GM23338 (cell line): Measurements from ENCODE around the gene NDUFB8. TPM values are rescaled to one million over a fixed set of nuclear protein-coding genes. Genes with fewer than 3 reads are reported as not detected.

Source experiments
- ATAC-seq: fragments of 200-7000 bp; cut with Tn5 transposase; 3 replicates; pipeline ENCODE4 v1.9.1; 2020
- DNase-seq: peaks from one replicate; pipeline ENCODE4 v3.0.0-alpha.2; 2015; ENCODE audit warnings: low spot score
- H2AFZ ChIP-seq: fragments of 200-600 bp; sonication (generic); 2 replicates; pipeline ENCODE4 v1.8.0; 2016; ENCODE audit warnings: antibody characterized with exemption, mild to moderate bottlenecking, moderate library complexity
- H3F3A ChIP-seq: fragments of 200-600 bp; sonication (generic); replicated peaks from 2 replicates; pipeline ENCODE4 v1.8.0; 2017; ENCODE audit warnings: antibody characterized with exemption, mixed run types, low read depth
- H3K27ac ChIP-seq: fragments of 200-600 bp; sonication (generic); 2 replicates; pipeline ENCODE4 v1.6.1; 2016; ENCODE audit warnings: low read depth
- H3K27me3 ChIP-seq: fragments of 200-600 bp; sonication (generic); 2 replicates; pipeline ENCODE4 v1.8.0; 2016; ENCODE audit warnings: mild to moderate bottlenecking, mixed run types, moderate library complexity; ENCODE audit not compliant: insufficient read depth
- H3K36me3 ChIP-seq: fragments of 200-600 bp; sonication (generic); 2 replicates; pipeline ENCODE4 v1.8.0; 2016; ENCODE audit warnings: mild to moderate bottlenecking; ENCODE audit not compliant: insufficient read depth
- H3K4me1 ChIP-seq: fragments of 200-600 bp; sonication (generic); 2 replicates; pipeline ENCODE4 v1.8.0; 2016; ENCODE audit warnings: mild to moderate bottlenecking, moderate library complexity; ENCODE audit not compliant: insufficient read depth
- H3K4me2 ChIP-seq: fragments of 200-600 bp; sonication (generic); 2 replicates; pipeline ENCODE4 v1.7.1; 2017; ENCODE audit warnings: mixed run types
- H3K4me3 ChIP-seq: fragments of 200-600 bp; sonication (generic); 2 replicates; pipeline ENCODE4 v1.6.1; 2016; ENCODE audit warnings: mixed run types
- H3K79me2 ChIP-seq: fragments of 200-600 bp; sonication (generic); replicated peaks from 2 replicates; pipeline ENCODE4 v1.8.0; 2017; ENCODE audit warnings: mild to moderate bottlenecking; ENCODE audit not compliant: insufficient read depth
- H3K9me2 ChIP-seq: fragments of 200-600 bp; sonication (generic); 2 replicates; pipeline ENCODE4 v1.8.0; 2017; ENCODE audit not compliant: insufficient read depth
- H4K20me1 ChIP-seq: fragments of 200-600 bp; sonication (generic); replicated peaks from 2 replicates; pipeline ENCODE4 v1.8.0; 2017; ENCODE audit warnings: mild to moderate bottlenecking; ENCODE audit not compliant: insufficient read depth
- H3K27ac Mint-ChIP-seq: 2 replicates; pipeline ENCODE4 v1.8.0; 2020; ENCODE audit warnings: inconsistent platforms, mild to moderate bottlenecking, moderate library complexity, mixed read lengths
- H3K27me3 Mint-ChIP-seq: 3 replicates; pipeline ENCODE4 v1.8.0; 2022; ENCODE audit warnings: low read depth, mild to moderate bottlenecking, moderate library complexity, mixed read lengths, inconsistent platforms; ENCODE audit not compliant: insufficient read depth, poor library complexity
- H3K36me3 Mint-ChIP-seq: 3 replicates; pipeline ENCODE4 v1.8.0; 2021; ENCODE audit warnings: low read depth, mild to moderate bottlenecking, inconsistent platforms, moderate library complexity, mixed read lengths
- H3K4me1 Mint-ChIP-seq: 3 replicates; pipeline ENCODE4 v1.8.0; 2020; ENCODE audit warnings: mild to moderate bottlenecking, inconsistent platforms, mixed read lengths
- H3K4me3 Mint-ChIP-seq: 3 replicates; pipeline ENCODE4 v1.8.0; 2021; ENCODE audit warnings: moderate library complexity, mild to moderate bottlenecking, inconsistent platforms, mixed read lengths
- H3K9me3 Mint-ChIP-seq: 3 replicates; pipeline ENCODE4 v1.8.0; 2020; ENCODE audit warnings: moderate library complexity, mild to moderate bottlenecking, inconsistent platforms, mixed read lengths
- EZH2 ChIP-seq: fragments of 200-600 bp; sonication (generic); IDR thresholded peaks from one replicate; pipeline ENCODE4 v1.8.0; 2017; ENCODE audit warnings: antibody characterized with exemption, mild to moderate bottlenecking, low read depth; ENCODE audit not compliant: unreplicated experiment
- POLR2AphosphoS5 ChIP-seq: IDR thresholded peaks from 2 replicates; pipeline ENCODE4 v1.6.1; 2016; ENCODE audit warnings: antibody characterized with exemption, low read depth
- REST ChIP-seq: IDR thresholded peaks from one replicate; pipeline ENCODE4 v1.6.1; 2018; ENCODE audit warnings: antibody characterized with exemption; ENCODE audit not compliant: unreplicated experiment
- STAT1 ChIP-seq: IDR thresholded peaks from one replicate; pipeline ENCODE4 v1.6.1; 2016; ENCODE audit warnings: antibody characterized with exemption; ENCODE audit not compliant: unreplicated experiment
- ZNF114 ChIP-seq: fragments of 250-450 bp; sonication (Bioruptor Pico); IDR thresholded peaks from 2 replicates; pipeline ENCODE4 v1.5.0; 2020; ENCODE audit warnings: mild to moderate bottlenecking, moderate library complexity
- ZNF331 ChIP-seq: fragments of 250-450 bp; sonication (Bioruptor Pico); IDR thresholded peaks from 2 replicates; pipeline ENCODE4 v1.5.0; 2020; ENCODE audit warnings: low read depth, mild to moderate bottlenecking, moderate library complexity
- ZNF462 ChIP-seq: fragments of 250-450 bp; sonication (Bioruptor Pico); IDR thresholded peaks from 2 replicates; pipeline ENCODE4 v1.5.0; 2020; ENCODE audit warnings: mild to moderate bottlenecking, moderate library complexity
- polyA plus RNA-seq: library from polyadenylated mRNA; unstranded; fragments of >200 nt; fragmentation: Nextera tagmentation; extraction: Ambion mirVana; gene quantifications from 2 replicates; pipeline ENCODE4 v1.2.1, GENCODE V29; 2016
- total RNA-seq: library from RNA; depleted of rRNA; stranded (reverse); fragments of >200 nt; shearing (Covaris generic); gene quantifications from 2 replicates; pipeline ENCODE4 v1.2.3, GENCODE V29; 2014

NDUFB8 gene
- total and polyA plus RNA-seq, 2 experiments from 2014 or later, result 131 to 464 TPM

- no peak for TF ChIP-seq REST
These were observed 42.1 kb downstream of the NDUFB8 start (continued) for GRCh38 chr10:100487529-100487928.

- H3K9me3 Mint-ChIP-seq, result no peaks in the 10 kb centered on the region; the same call in 2 of the 3 replicates
- Histone ChIP-seq H3K4me1 (peaks cover 40% of the 10 kb centered on the region), H4K20me1 (0 out of 2 replicates have a peak, but pooled peaks cover 8% of the 10 kb centered on the region), H3K9me2 (no peaks in the 10 kb centered on the region), H3F3A (peaks cover 7% of the 10 kb centered on the region), H3K27ac (peak overlapping the region; percentile 4; the same call in 1 of the 2 replicates), H3K27me3 (peaks cover 89% of the 10 kb centered on the region), H3K36me3 (peaks cover 3% of the 10 kb centered on the region; the same call in 1 of the 2 replicates), H2AFZ (no peak overlapping the region), H3K4me2 (peak overlapping the region; percentile 73), H3K4me3 (peak overlapping the region; percentile 48), H3K79me2 (no peaks in the 10 kb centered on the region)
- peaks cover 42% of the 10 kb centered on the region for H3K4me1 Mint-ChIP-seq
- no peak overlapping the region for H3K27ac Mint-ChIP-seq
- peaks cover 10% of the 10 kb centered on the region for H3K36me3 Mint-ChIP-seq
- peak overlapping the region; percentile 57 for H3K4me3 Mint-ChIP-seq
- peaks cover 90% of the 10 kb centered on the region for H3K27me3 Mint-ChIP-seq
- TF ChIP-seq ZNF331 (CRISPR knock-in tag) (no peak), ZNF114 (CRISPR knock-in tag) (no peak), POLR2AphosphoS5 (no peak), ZNF462 (CRISPR knock-in tag) (0 out of 2 replicates have a peak, but pooled peaks have one; percentile 13), EZH2 (no peak), STAT1 (no peak)
- DNase-seq (peak; percentile 66), ATAC-seq (peak; percentile 59)
These were observed 43.7 kb downstream of the NDUFB8 start for GRCh38 chr10:100485801-100486495.
